Caki2 (cell line): ENCODE results near the gene MRPL51. TPM values are rescaled to one million over a fixed set of nuclear protein-coding genes. Genes with fewer than 3 reads are reported as not detected.
"Not testable (repeated sequence)": the region's sequence is repeated elsewhere in the genome, so short reads cannot be mapped to it uniquely, and the experiment has no call there.

Experiments
- DNase-seq: peaks from one replicate; pipeline ENCODE4 v3.0.0-alpha.2; 2015; ENCODE audit warnings: low read depth
- in situ Hi-C: cut with HindIII; loops from 2 replicates; pipeline ENCODE4 v1.10.0; 2016; ENCODE audit warnings: low sequenced_read_pairs, low pct_unique_long_range_greater_than_20kb, mixed read lengths
- total RNA-seq: library from RNA; depleted of rRNA; stranded (reverse); fragments of >200 nt; shearing (Covaris generic); gene quantifications from 2 replicates; pipeline ENCODE4 v1.2.3, GENCODE V29; 2014; ENCODE audit warnings: low replicate concordance; rRNA removed

MRPL51 gene
- total RNA-seq, result 304 and 400 TPM in 2 replicates

GRCh38 chr12:6492838-6493496 is at the start of gene MRPL51:
TSS of gene MRPL51 (minus strand) at chr12:6493262. CDS start at chr12:6493136, 126 bp downstream.
- in situ Hi-C loops, result no loop called here

GRCh38 chr12:6542209-6543009 is 49.3 kb upstream of the MRPL51 start:
- DNase-seq, result no peak
- in situ Hi-C loops, result no loop called here

More at GRCh38 chr12:6492838-6493496, at the start of gene MRPL51:
- DNase-seq, result peak; percentile 91

- DNase-seq, result no peak
- in situ Hi-C loops, result no loop called here
Observed at GRCh38 chr12:6541371-6542165, 48.5 kb upstream of the MRPL51 start.

- peak; percentile 96 for DNase-seq
Observed at GRCh38 chr12:6540181-6540877, 47.3 kb upstream of the MRPL51 start.

GRCh38 chr12:6539707-6540134 is 46.7 kb upstream of the MRPL51 start:
- no peak for DNase-seq
- in situ Hi-C loops, result no loop called here

More at GRCh38 chr12:6540181-6540877, 47.3 kb upstream of the MRPL51 start:
- in situ Hi-C loops, result no loop called here

- peak; percentile 31 for DNase-seq
- in situ Hi-C loops, result no loop called here
Observed at GRCh38 chr12:6539314-6539682, 46.2 kb upstream of the MRPL51 start.

GRCh38 chr12:6538420-6539313 is 45.6 kb upstream of the MRPL51 start:
- in situ Hi-C loops, result no loop called here
- peak; percentile 71 for DNase-seq

GRCh38 chr12:6537580-6538419 is 44.7 kb upstream of the MRPL51 start:
- DNase-seq, result peak; percentile 75

GRCh38 chr12:6536894-6537579 is 44.0 kb upstream of the MRPL51 start:
- in situ Hi-C loops, result no loop called here
- DNase-seq, result peak; percentile 33

More at GRCh38 chr12:6537580-6538419, 44.7 kb upstream of the MRPL51 start:
- in situ Hi-C loops, result not testable (repeated sequence)

GRCh38 chr12:6535960-6536847 is 43.1 kb upstream of the MRPL51 start:
- in situ Hi-C loops, result no loop called here
- DNase-seq, result peak; percentile 35

GRCh38 chr12:6535697-6535946 is 42.6 kb upstream of the MRPL51 start:
- in situ Hi-C loops, result no loop called here
- DNase-seq, result no peak

- DNase-seq, result peak; percentile 65
- in situ Hi-C loops, result no loop called here
Observed at GRCh38 chr12:6534945-6535696, 42.1 kb upstream of the MRPL51 start.

GRCh38 chr12:6534695-6534944 is 41.6 kb upstream of the MRPL51 start:
- DNase-seq, result no peak
- in situ Hi-C loops, result no loop called here

GRCh38 chr12:6533923-6534694 is 41.0 kb upstream of the MRPL51 start, which contains the start of gene GAPDH:
TSS of gene GAPDH (plus strand) at chr12:6534517. CDS start at chr12:6534833, 316 bp downstream.
- in situ Hi-C loops, result no loop called here
- DNase-seq, result peak; percentile 99
